ENCODE measurements around the gene ZMYND8.
"Not testable (repeated sequence)": the region's sequence is repeated elsewhere in the genome, so short reads cannot be mapped to it uniquely, and the experiment has no call there.

Gene ZMYND8

GRCh38 chr20:47205577-47206123, 150.8 kb downstream of the ZMYND8 start:
- peak; percentile 49 to 58 for TF ChIP-seq CTCF (IDR thresholded peaks at IDR 0.05)

GRCh38 chr20:47204850-47205122, 151.7 kb downstream of the ZMYND8 start:
- H3K27ac ChIP-seq; H3K4me1 ChIP-seq; H3K4me3 ChIP-seq; intact Hi-C loops (cut with DNase I; ENCODE audit: low total_unique reads); H3K27me3 ChIP-seq; H3K9me3 ChIP-seq; DNase-seq: not testable (repeated sequence)
- peaks cover 12 to 18% (median 16%) of the 10 kb centered on the region in 3 donors for H3K36me3 ChIP-seq

More at GRCh38 chr20:47205577-47206123, 150.8 kb downstream of the ZMYND8 start:
- H3K4me3 ChIP-seq, result no peak overlapping the region
- no peaks in the 10 kb centered on the region for H3K4me1 ChIP-seq
- peak; percentile 52 to 78 for DNase-seq
- no peaks in the 10 kb centered on the region for H3K27me3 ChIP-seq
- intact Hi-C loops (cut with DNase I; ENCODE audit: low total_unique reads), result no loop called here
- no peak overlapping the region for H3K27ac ChIP-seq
- H3K9me3 ChIP-seq, result no peaks in the 10 kb centered on the region
- peaks cover 21 to 27% (median 22%) of the 10 kb centered on the region in 3 donors for H3K36me3 ChIP-seq

- no peaks in the 10 kb centered on the region for H3K27me3 ChIP-seq
- no peak overlapping the region for H3K27ac ChIP-seq
- H3K36me3 ChIP-seq, result peaks cover 10 to 12% (median 10%) of the 10 kb centered on the region in 3 donors
- no peak overlapping the region for H3K4me3 ChIP-seq
- intact Hi-C loops (cut with DNase I; ENCODE audit: low total_unique reads), result no loop called here
- no peaks in the 10 kb centered on the region for H3K4me1 ChIP-seq
- no peaks in the 10 kb centered on the region for H3K9me3 ChIP-seq
- TF ChIP-seq CTCF (IDR thresholded peaks at IDR 0.05), result no peak
- no peak for DNase-seq
Measured at GRCh38 chr20:47204008-47204849, 152.3 kb downstream of the ZMYND8 start.

- Histone ChIP-seq H3K4me1 (no peaks in the 10 kb centered on the region), H3K27ac (no peak overlapping the region), H3K27me3 (no peaks in the 10 kb centered on the region), H3K9me3 (no peaks in the 10 kb centered on the region), H3K36me3 (peaks cover 0 to under 1% (median under 1%) of the 10 kb centered on the region in 3 donors), H3K4me3 (no peak overlapping the region)
- no peak for DNase-seq
- no peak for TF ChIP-seq CTCF (IDR thresholded peaks at IDR 0.05)
- intact Hi-C loops (cut with DNase I; ENCODE audit: low total_unique reads), result no loop called here
Measured at GRCh38 chr20:47202733-47203667, 153.5 kb downstream of the ZMYND8 start.

- Histone ChIP-seq H3K4me1 (peaks cover 0 to 6% (median 0%) of the 10 kb centered on the region in 4 donors), H3K36me3 (no peaks in the 10 kb centered on the region), H3K4me3 (no peak overlapping the region), H3K9me3 (no peaks in the 10 kb centered on the region), H3K27ac (no peak overlapping the region), H3K27me3 (no peaks in the 10 kb centered on the region)
- intact Hi-C loops (cut with DNase I; ENCODE audit: low total_unique reads), result no loop called here
- no peak for TF ChIP-seq CTCF (IDR thresholded peaks at IDR 0.05)
- no peak for DNase-seq
Measured at GRCh38 chr20:47201074-47201730, 155.3 kb downstream of the ZMYND8 start.
